GM12878 (cell line): ENCODE data around the gene GORASP1. TPM values are rescaled to one million over a fixed set of nuclear protein-coding genes. Genes with fewer than 3 reads are reported as not detected.
A peak's percentile ranks its signal among the peaks of the same experiment; 100 is the strongest.

Experiments used
- ATAC-seq: fragments of 200-7000 bp; cut with Tn5 transposase; 3 replicates; pipeline ENCODE4 v1.9.1; 2020; ENCODE audit warnings: mild to moderate bottlenecking, moderate library complexity
- Bru-seq: library from RNA; stranded (reverse); fragments of 400-500 nt; gene quantifications from one replicate; lab custom pipeline; 2021; lab: Mats Ljungman, UMichigan
- BruChase-seq, 2 experiments: library from RNA; stranded (reverse); fragments of 400-500 nt; gene quantifications; one replicate each; lab custom pipeline; 2021; lab: Mats Ljungman, UMichigan
- BruUV-seq: library from RNA; stranded (reverse); fragments of 400-500 nt; replicated peaks from 2 replicates; lab custom pipeline; 2021; lab: Mats Ljungman, UMichigan
- CTCF ChIA-PET: fragments of 300-600 bp; sonication (Branson Sonifier 250); formaldehyde crosslinking; extraction: SDS; loops from one replicate; lab custom pipeline; 2021; ENCODE audit warnings: inconsistent platforms; lab: Yijun Ruan, JAX
- POLR2A ChIA-PET: fragments of 350-600 bp; formaldehyde crosslinking; extraction: SDS; loops from one replicate; lab custom pipeline; 2021; ENCODE audit warnings: inconsistent platforms; lab: Charles Lee
- RAD21 ChIA-PET: fragments of 300-600 bp; sonication (Branson Sonifier 250); formaldehyde crosslinking; loops from one replicate; lab custom pipeline; 2023; ENCODE audit warnings: antibody characterized with exemption; ENCODE audit not compliant: unreplicated experiment; lab: Charles Lee
- SMC1A ChIA-PET: fragments of 300-600 bp; sonication (Branson Sonifier 250); formaldehyde crosslinking; loops from one replicate; lab custom pipeline; 2023; ENCODE audit not compliant: unreplicated experiment, uncharacterized antibody; lab: Charles Lee
- DNase-seq: peaks from one replicate; pipeline ENCODE4 v3.0.0-alpha.2; 2011; ENCODE audit warnings: low read depth, low spot score
- FAIRE-seq: peaks from 3 replicates; lab custom pipeline; 2011; peaks lifted over from hg19 to GRCh38; lab: Jason Lieb, UNC
- H2AFZ ChIP-seq: 2 replicates; pipeline ENCODE4 v1.6.0; 2011; ENCODE audit warnings: low read depth, low read length, control low read depth; ENCODE audit not compliant: control insufficient read depth
- H3K27ac ChIP-seq: 2 replicates; pipeline ENCODE4 v1.5.1; 2011; ENCODE audit warnings: control low read depth; ENCODE audit not compliant: control insufficient read depth, insufficient read depth
- H3K27me3 ChIP-seq, 2 experiments: replicated peaks in 1 of 2; 2 replicates each; pipeline versions ENCODE4 v1.6.0 to v1.6.1; 2011; ENCODE audit warnings: low read length in 1 of 2; ENCODE audit not compliant: control insufficient read depth in 2 of 2, insufficient read depth in 2 of 2
- H3K36me3 ChIP-seq, 2 experiments: 2 replicates each; pipeline ENCODE4 v1.5.1; 2011; ENCODE audit warnings: low read length in 1 of 2; ENCODE audit not compliant: control insufficient read depth in 2 of 2, insufficient read depth in 2 of 2
- H3K4me1 ChIP-seq: 2 replicates; pipeline ENCODE4 v1.6.1; 2011; ENCODE audit warnings: mild to moderate bottlenecking, low read length, moderate library complexity, mixed read lengths; ENCODE audit not compliant: control insufficient read depth, insufficient read depth
- H3K4me2 ChIP-seq: 2 replicates; pipeline ENCODE4 v1.6.0; 2011; ENCODE audit warnings: control low read depth; ENCODE audit not compliant: control insufficient read depth, insufficient read depth
- H3K4me3 ChIP-seq: fragments of 200-600 bp; sonication (generic); 2 replicates; pipeline ENCODE4 v1.5.1; 2016
- H3K79me2 ChIP-seq: 2 replicates; pipeline ENCODE4 v1.6.0; 2011; ENCODE audit warnings: low read length; ENCODE audit not compliant: control insufficient read depth, insufficient read depth
- H3K9ac ChIP-seq: 2 replicates; pipeline ENCODE4 v1.8.0; 2011; ENCODE audit warnings: low read length, control low read depth, mixed read lengths; ENCODE audit not compliant: control insufficient read depth, insufficient read depth
- H3K9me3 ChIP-seq: replicated peaks from 3 replicates; pipeline ENCODE4 v1.5.1; 2011; ENCODE audit warnings: mild to moderate bottlenecking, low read length; ENCODE audit not compliant: control insufficient read depth, insufficient read depth
- H4K20me1 ChIP-seq: 2 replicates; pipeline ENCODE4 v1.6.0; 2011; ENCODE audit not compliant: control insufficient read depth, insufficient read depth
- BCL3 ChIP-seq: IDR thresholded peaks from 2 replicates; pipeline ENCODE4 v1.6.1; 2011; ENCODE audit warnings: borderline replicate concordance, low read depth, mild to moderate bottlenecking, moderate library complexity, low read length; ENCODE audit not compliant: insufficient read depth, poor library complexity, severe bottlenecking
- CBX3 ChIP-seq: fragments of 200-600 bp; sonication (generic); IDR thresholded peaks from 2 replicates; pipeline ENCODE4 v1.6.1; 2016; ENCODE audit warnings: low read depth, borderline replicate concordance
- CTCF ChIP-seq, 3 experiments: IDR thresholded peaks in 2 of 3; conservative IDR thresholded peaks in 1 of 3; 2 replicates each; pipeline ENCODE4 v1.5.1; 2011; ENCODE audit warnings: low read depth in 3 of 3, low read length in 3 of 3, mild to moderate bottlenecking in 3 of 3, control low read depth in 2 of 3, moderate library complexity in 2 of 3, inconsistent platforms in 1 of 3, mixed read lengths in 1 of 3; ENCODE audit not compliant: control insufficient read depth in 2 of 3, insufficient read depth in 1 of 3; ENCODE audit errors: extremely low read depth in 1 of 3
- DPF2 ChIP-seq: fragments of 450-650 bp; IDR thresholded peaks from 2 replicates; pipeline ENCODE4 v1.6.1; 2017; ENCODE audit warnings: mild to moderate bottlenecking
- FOXK2 ChIP-seq: fragments of 450-650 bp; IDR thresholded peaks from 2 replicates; pipeline ENCODE4 v1.6.1; 2017; ENCODE audit warnings: mild to moderate bottlenecking, moderate library complexity
- IRF5 ChIP-seq: fragments of 450-650 bp; IDR thresholded peaks from 2 replicates; pipeline ENCODE4 v1.6.1; 2017; ENCODE audit warnings: borderline replicate concordance
- KLF5 ChIP-seq: fragments of 450-650 bp; IDR thresholded peaks from 2 replicates; pipeline ENCODE4 v1.6.1; 2014; ENCODE audit warnings: mild to moderate bottlenecking; ENCODE audit not compliant: partially characterized antibody
- LARP7 ChIP-seq: fragments of 450-650 bp; IDR thresholded peaks from 2 replicates; pipeline ENCODE4 v1.6.1; 2017; ENCODE audit warnings: mild to moderate bottlenecking
- MAX ChIP-seq: IDR thresholded peaks from 2 replicates; pipeline ENCODE4 v1.6.1; 2012; ENCODE audit warnings: low read depth, low read length, improper control_type of control experiment
- MTA3 ChIP-seq: IDR thresholded peaks from 2 replicates; pipeline ENCODE4 v1.6.1; 2012; ENCODE audit warnings: low read length, inconsistent platforms, borderline replicate concordance
- RCOR1 ChIP-seq: conservative IDR thresholded peaks from 2 replicates; pipeline ENCODE4 v1.6.1; 2012; ENCODE audit warnings: low read depth, low read length, improper control_type of control experiment
- SMC3 ChIP-seq: IDR thresholded peaks from 2 replicates; pipeline ENCODE4 v1.6.1; 2011; ENCODE audit warnings: low read length, improper control_type of control experiment, borderline replicate concordance
- ZBED1 ChIP-seq: IDR thresholded peaks from 2 replicates; pipeline ENCODE4 v1.6.1; 2016; ENCODE audit warnings: borderline replicate concordance
- WGBS: methylation state at CpG from one replicate; pipeline ENCODE4 v1.1.6; 2016; ENCODE audit warnings: low lambda C conversion rate; ENCODE audit not compliant: insufficient replicate concordance, insufficient coverage; ENCODE audit errors: missing lambda C conversion rate; 5-methylcytosine and 5-hydroxymethylcytosine counted together
- in situ Hi-C: fragments of 300-500 bp; cut with MboI; formaldehyde crosslinking; loops from 9 replicates; pipeline ENCODE4 v1.14.3; 2018; ENCODE audit warnings: mixed read lengths
- intact Hi-C: fragments of 100-400 bp; cut with micrococcal nuclease; formaldehyde crosslinking; loops from one replicate; pipeline ENCODE4 v1.14.2; 2022; ENCODE audit not compliant: unreplicated experiment
- long read RNA-seq, 2 experiments: library from polyadenylated mRNA; unstranded; transcript quantifications; one replicate each; pipeline ENCODE4 v2.0.0, GENCODE V29; 2019 to 2020
- polyA minus RNA-seq, 3 experiments: library from RNA; depleted of rRNA, polyadenylated mRNA; stranded (reverse); fragments of >200 nt; gene quantifications; 2 replicates each; pipeline ENCODE4 v1.2.3, GENCODE V29; 2011
- polyA plus RNA-seq, 11 experiments: library from polyadenylated mRNA; depleted of rRNA in 4 of 11; unstranded in 6 of 11; stranded (reverse) in 5 of 11; fragments of >200 nt; fragmentation: Nextera tagmentation in 4 of 11; fragmentation: Illumina TruSeq in 1 of 11; extraction: Ambion mirVana in 4 of 11; extraction: Trizol in 1 of 11; gene quantifications; 1 replicate in 1 of 11; 2 replicates in 10 of 11; pipeline versions ENCODE4 v1.2.1 to v1.2.3, GENCODE V29; 2011 to 2016; ENCODE audit warnings: inconsistent platforms in 2 of 11, missing spikeins in 2 of 11, low read depth in 1 of 11
- total RNA-seq, 4 experiments: library from RNA; depleted of rRNA in 3 of 4; stranded (reverse); fragments of >200 nt in 3 of 4; fragmentation: Illumina TruSeq in 1 of 4; extraction: Trizol in 1 of 4; gene quantifications; 2 replicates each; pipeline versions ENCODE4 v1.2.1 to v1.2.3, GENCODE V29; 2013 to 2021

GORASP1 gene
- 58.3 and 75.7 TPM in 2 replicates for total RNA-seq (2013; cell fraction: nucleolus; rRNA removed)
- 27.6 and 28.0 TPM in 2 replicates for total RNA-seq (2014; rRNA removed)
- 16.7 and 16.8 TPM in 2 replicates for total RNA-seq (2014; rRNA removed; fragmentation: Illumina TruSeq; extraction: Trizol)
- total RNA-seq (2021) = 29.3 and 32.9 TPM in 2 replicates
- 21.6 TPM for polyA plus RNA-seq (2011; ENCODE audit: low read depth)
- polyA plus RNA-seq (2011; rRNA removed) = 20.6 and 28.8 TPM in 2 replicates
- 25.5 and 35.6 TPM in 2 replicates for polyA plus RNA-seq (2011; cell fraction: cytosol; rRNA removed)
- 131 and 134 TPM in 2 replicates for polyA plus RNA-seq (2011; cell fraction: nucleus; rRNA removed)
- 19.5 and 23.4 TPM in 2 replicates for polyA plus RNA-seq (2012)
- 23.2 and 25.1 TPM in 2 replicates for polyA plus RNA-seq (2014; fragmentation: Illumina TruSeq; extraction: Trizol)
- 1 to 10 TPM; 3.6 to 5.0 TPM for polyA plus RNA-seq (2014; fragmentation: Nextera tagmentation; extraction: Ambion mirVana)
- polyA plus RNA-seq (2014; rRNA removed) = 32.7 and 35.1 TPM in 2 replicates
- 10 to 100 TPM; 18.0 to 23.2 TPM for polyA plus RNA-seq (2016; fragmentation: Nextera tagmentation; extraction: Ambion mirVana)
- 17.7 and 29.2 TPM in 2 replicates for polyA minus RNA-seq (2011; rRNA and poly(A)+ RNA removed)
- 8.6 and 9.8 TPM in 2 replicates for polyA minus RNA-seq (2011; cell fraction: cytosol; rRNA and poly(A)+ RNA removed)
- polyA minus RNA-seq (2011; cell fraction: nucleus; rRNA and poly(A)+ RNA removed) = 36.4 and 47.1 TPM in 2 replicates
- percentile 70 among the genes with signal in this experiment for Bru-seq, nascent RNA
- percentile 72 among the genes with signal in this experiment for BruChase-seq, experiment 1, labeled RNA remaining after a 6-hour chase
- BruChase-seq, experiment 2, labeled RNA remaining after a 2-hour chase = percentile 70 among the genes with signal in this experiment
- long read RNA-seq, experiment 1, transcript GORASP1-201 (9 exons, 3,722 nt) = major isoform, 9 of 15 reads
- long read RNA-seq, experiment 1, partial matches to known transcripts = 0 of 15 reads
- long read RNA-seq, experiment 1, other reads (novel, unspliced or antisense) = 5 of 15 reads
- long read RNA-seq, experiment 2, partial matches to known transcripts = 2 of 10 reads
- long read RNA-seq, experiment 2, other reads (novel, unspliced or antisense) = 8 of 10 reads

GRCh38 chr3:39107388-39108199, at the start of gene GORASP1, which contains the start of gene TTC21A:
Gene GORASP1, minus strand, starts transcription at chr3:39107627. Its CDS starts 86 bp downstream, at chr3:39107541.
Gene TTC21A, plus strand, starts transcription at chr3:39107680. Its CDS starts 158 bp downstream, at chr3:39107838.
- POLR2A ChIA-PET = interaction anchor here (0.6 to 2.1 kb wide), 10 partner anchors 23 to 119 kb away, joined by 3 to 11 read pairs (median 4); no protein-coding TSS in a partner anchor
- in situ Hi-C loops = no loop called here
- FAIRE-seq = no peak
- no peak for TF ChIP-seq BCL3
- TF ChIP-seq FOXK2 = no peak
- no peak for TF ChIP-seq MAX
- TF ChIP-seq SMC3 = no peak
- peak; percentile 81 for TF ChIP-seq DPF2
- no peak for TF ChIP-seq KLF5
- peak; percentile 80 for TF ChIP-seq LARP7
- no peak for TF ChIP-seq ZBED1
- no peak for TF ChIP-seq CBX3
- no peak for TF ChIP-seq CTCF (IDR thresholded peaks at IDR 0.05 in 2 of 3, conservative IDR thresholded peaks at IDR 0.05 in 1 of 3; ENCODE audit: control insufficient read depth in 2 of 3, extremely low read depth in 1 of 3, insufficient read depth in 1 of 3, low read depth in 3 of 3, low read length in 3 of 3)
- TF ChIP-seq IRF5 = no peak
- no peak for TF ChIP-seq RCOR1
- no peak for TF ChIP-seq MTA3

More at GRCh38 chr3:39107388-39108199, at the start of gene GORASP1, which contains the start of gene TTC21A:
- H3K27me3 ChIP-seq = no peaks in the 10 kb centered on the region
- H3K4me2 ChIP-seq = peak within 1 kb of the TSS; percentile 100
- BruUV-seq = no TSS peak
- DNase-seq (no peak), ATAC-seq (peak; percentile 75)
- peaks cover 27% of the 10 kb centered on the region for H3K4me1 ChIP-seq
- ChIA-PET CTCF (interaction anchor here (0.6 to 5.6 kb wide), 6 partner anchors 19 to 184 kb away, joined by 3 to 39 read pairs (median 4); no protein-coding TSS in a partner anchor), SMC1A (interaction anchor here (0.7 to 3.0 kb wide), 8 partner anchors 11 to 184 kb away, joined by 3 to 12 read pairs (median 7); no protein-coding TSS in a partner anchor), RAD21 (interaction anchor here (0.8 to 2.6 kb wide), 7 partner anchors 20 to 181 kb away, joined by 3 to 14 read pairs (median 4); partner anchors contain the start of gene XIRP1)
- H3K79me2 ChIP-seq = peaks cover 14% of the 10 kb centered on the region
- H3K9ac ChIP-seq = peak within 1 kb of the TSS; percentile 81
- intact Hi-C loops = loop anchor here (1.0 kb wide), 1 partner anchor 44 kb away; no protein-coding TSS in a partner anchor
- H4K20me1 ChIP-seq = no peaks in the 10 kb centered on the region; the same call in 1 of the 2 replicates
- peak within 1 kb of the TSS; percentile 59 for H3K27ac ChIP-seq
- H3K9me3 ChIP-seq = no peaks in the 10 kb centered on the region
- H2AFZ ChIP-seq = peak within 1 kb of the TSS; percentile 88
- under 1% methylated on average over 70 of the region's 74 CpGs for WGBS
- H3K4me3 ChIP-seq = peak within 1 kb of the TSS; percentile 91
- H3K36me3 ChIP-seq = no peaks in the 10 kb centered on the region; a peak in 2 of 4 replicates
